ENCODE results near the gene KANTR. TPM values are rescaled to one million over a fixed set of nuclear protein-coding genes. Genes with fewer than 3 reads are reported as not detected.

Gene KANTR
- total and polyA plus RNA-seq, 9 of the 15 experiments (the other 6 are each of a cell fraction or from before 2014, with no cell fraction given), result 1.0 to 5.7 (median 3.4) TPM

GRCh38 chrX:53095796-53096195, 1.9 kb downstream of the KANTR start:
- in situ Hi-C loops (cut with MboI), result no loop called here
- Histone ChIP-seq H3K4me3 (no peak overlapping the region), H3K27ac (ENCODE audit: extremely low read depth, low read depth, low read length) (no peak overlapping the region), H4K20me1 (replicated peaks; ENCODE audit: control insufficient read depth, insufficient read depth, low read length) (no peaks in the 10 kb centered on the region), H3K36me3 (ENCODE audit: control insufficient read depth, insufficient read depth, low read length) (no peaks in the 10 kb centered on the region), H3K4me1 (replicated peaks in 1 of 2; ENCODE audit: control insufficient read depth in 2 of 2, insufficient read depth in 2 of 2, low read length in 2 of 2) (peaks cover 4 to 6% of the 10 kb centered on the region in 2 experiments; a peak in 2 of 5 replicates), H3K9ac (ENCODE audit: insufficient read depth in 1 of 2, low read depth in 2 of 2, low read length in 2 of 2) (no peak overlapping the region), H3K9me1 (ENCODE audit: control insufficient read depth, insufficient read depth, low read length) (no peaks in the 10 kb centered on the region), H3K79me2 (ENCODE audit: control insufficient read depth, insufficient read depth, low read length) (peaks cover 2% of the 10 kb centered on the region; the same call in 2 of the 3 replicates), H3K4me2 (ENCODE audit: insufficient read depth, low read length) (no peak overlapping the region), H3K27me3 (ENCODE audit: control insufficient read depth in 2 of 2, insufficient read depth in 2 of 2, low read length in 2 of 2) (no peaks in the 10 kb centered on the region), H3K9me3 (replicated peaks; ENCODE audit: control insufficient read depth, insufficient read depth, low read depth, low read length) (no peaks in the 10 kb centered on the region), H2AFZ (ENCODE audit: low read depth, low read length) (no peak overlapping the region)
- FAIRE-seq, result no peak
- intact Hi-C loops (cut with micrococcal nuclease), result no loop called here
- DNase-seq (ENCODE audit: extremely low read depth in 1 of 4, low spot score in 3 of 4), result no peak
- POLR2A ChIA-PET, result no interaction called here
- BruUV-seq (replicated peaks), result no TSS peak
- CTCF ChIA-PET (ENCODE audit: low intra/inter-chr PET ratio), result no interaction called here
- WGBS (ENCODE audit: insufficient coverage, low coverage, missing lambda C conversion rate), result 63% methylated on average over 3 of the region's 3 CpGs
- no peak for TF ChIP-seq ZNF583 (CRISPR knock-in tag; IDR thresholded peaks at IDR 0.05)
- no peak for TF ChIP-seq MGA (IDR thresholded peaks at IDR 0.05)
- no peak for TF ChIP-seq TBL1XR1 (IDR thresholded peaks at IDR 0.05; ENCODE audit: low read length in 2 of 2)
- no peak for TF ChIP-seq CREB1 (IDR thresholded peaks at IDR 0.05)
- no peak for TF ChIP-seq CREB1 (CRISPR knock-in tag; IDR thresholded peaks at IDR 0.05)
- no peak for TF ChIP-seq HNRNPH1 (optimal IDR thresholded peaks at IDR 0.05; ENCODE audit: low read depth, low read length)
- TF ChIP-seq FUS (optimal IDR thresholded peaks at IDR 0.05; ENCODE audit: low read depth, low read length), result no peak
- TF ChIP-seq CHD4 (IDR thresholded peaks at IDR 0.05; ENCODE audit: insufficient read depth, insufficient replicate concordance, low read depth, low read length, poor library complexity, severe bottlenecking), result no peak
- TF ChIP-seq ZNF12 (CRISPR knock-in tag; IDR thresholded peaks at IDR 0.05), result no peak
- ATAC-seq, result no peak

Measured in K562 (cell line).